H9 (cell line): ENCODE data around the gene HSPBP1. TPM values are rescaled to one million over a fixed set of nuclear protein-coding genes. Genes with fewer than 3 reads are reported as not detected.

Source experiments
- DNase-seq: peaks from one replicate; pipeline ENCODE4 v3.0.0-alpha.2; 2017
- H2AFZ ChIP-seq: one replicate; pipeline ENCODE4 v1.6.1; 2013; ENCODE audit warnings: mild to moderate bottlenecking, low read length, control low read depth, moderate library complexity
- H2AK5ac ChIP-seq: 2 replicates; pipeline ENCODE4 v1.6.1; 2013; ENCODE audit warnings: low read length, control low read depth, mixed read lengths; ENCODE audit not compliant: insufficient read length
- H2BK120ac ChIP-seq: one replicate; pipeline ENCODE4 v1.6.1; 2013; ENCODE audit warnings: low read depth, mild to moderate bottlenecking, low read length, control low read depth, inconsistent platforms; ENCODE audit not compliant: poor library complexity, severe bottlenecking
- H2BK12ac ChIP-seq: 2 replicates; pipeline ENCODE4 v1.6.1; 2013; ENCODE audit warnings: low read length, control low read depth, mixed read lengths, low read depth; ENCODE audit not compliant: insufficient read length
- H2BK15ac ChIP-seq: 2 replicates; pipeline ENCODE4 v1.6.1; 2013; ENCODE audit warnings: low read depth, low read length, control low read depth
- H2BK20ac ChIP-seq: one replicate; pipeline ENCODE4 v1.6.1; 2013; ENCODE audit warnings: low read depth, mild to moderate bottlenecking, low read length, control low read depth, inconsistent platforms; ENCODE audit not compliant: poor library complexity, severe bottlenecking
- H2BK5ac ChIP-seq: 2 replicates; pipeline ENCODE4 v1.6.1; 2013; ENCODE audit warnings: low read length, control low read depth, mixed read lengths; ENCODE audit not compliant: insufficient read length
- H3K14ac ChIP-seq: 2 replicates; pipeline ENCODE4 v1.6.1; 2013; ENCODE audit warnings: low read length, control low read depth; ENCODE audit not compliant: insufficient read depth
- H3K18ac ChIP-seq: 2 replicates; pipeline ENCODE4 v1.6.1; 2013; ENCODE audit warnings: low read depth, mild to moderate bottlenecking, mixed read lengths, low read length, control low read depth; ENCODE audit not compliant: insufficient read length
- H3K23ac ChIP-seq: 2 replicates; pipeline ENCODE4 v1.6.1; 2013; ENCODE audit warnings: low read length, control low read depth, mixed read lengths, low read depth; ENCODE audit not compliant: insufficient read length
- H3K23me2 ChIP-seq: 2 replicates; pipeline ENCODE4 v1.6.1; 2013; ENCODE audit warnings: low read depth, mild to moderate bottlenecking, mixed read lengths, low read length, control low read depth; ENCODE audit not compliant: insufficient read length, poor library complexity, severe bottlenecking
- H3K27ac ChIP-seq: 2 replicates; pipeline ENCODE4 v1.5.1; 2013; ENCODE audit warnings: low read length, control low read depth, mixed read lengths, low read depth; ENCODE audit not compliant: insufficient read length
- H3K27me3 ChIP-seq: 2 replicates; pipeline ENCODE4 v1.6.1; 2013; ENCODE audit warnings: low read length, control low read depth, inconsistent platforms; ENCODE audit not compliant: insufficient read depth
- H3K4ac ChIP-seq: 2 replicates; pipeline ENCODE4 v1.6.1; 2013; ENCODE audit warnings: low read depth, mild to moderate bottlenecking, control low read depth, inconsistent platforms, low read length, moderate library complexity
- H3K4me1 ChIP-seq: 2 replicates; pipeline ENCODE4 v1.6.1; 2013; ENCODE audit warnings: low read length, control low read depth, inconsistent platforms; ENCODE audit not compliant: insufficient read depth
- H3K4me2 ChIP-seq: 2 replicates; pipeline ENCODE4 v1.6.1; 2013; ENCODE audit warnings: low read length, control low read depth, mixed read lengths; ENCODE audit not compliant: insufficient read length, insufficient read depth
- H3K56ac ChIP-seq: 2 replicates; pipeline ENCODE4 v1.6.1; 2013; ENCODE audit warnings: low read depth, mild to moderate bottlenecking, mixed read lengths, low read length, control low read depth; ENCODE audit not compliant: insufficient read length
- H3K79me1 ChIP-seq: 2 replicates; pipeline ENCODE4 v1.6.1; 2013; ENCODE audit warnings: low read depth, mild to moderate bottlenecking, moderate library complexity, low read length, control low read depth, inconsistent platforms; ENCODE audit not compliant: insufficient read depth, poor library complexity, severe bottlenecking
- H3K79me2 ChIP-seq: 2 replicates; pipeline ENCODE4 v1.6.1; 2013; ENCODE audit warnings: low read length, control low read depth, inconsistent platforms; ENCODE audit not compliant: insufficient read depth
- H3K9ac ChIP-seq: 2 replicates; pipeline ENCODE4 v1.6.1; 2013; ENCODE audit warnings: low read length, control low read depth, mixed read lengths; ENCODE audit not compliant: insufficient read length; ENCODE audit errors: extremely low read depth
- H3K9me3 ChIP-seq: one replicate; pipeline ENCODE4 v1.6.1; 2013; ENCODE audit warnings: low read depth, low read length, inconsistent platforms; ENCODE audit not compliant: control insufficient read depth
- H3T11ph ChIP-seq: one replicate; pipeline ENCODE4 v1.6.1; 2013; ENCODE audit warnings: mild to moderate bottlenecking, low read length, control low read depth, inconsistent platforms
- H4K20me1 ChIP-seq: one replicate; pipeline ENCODE4 v1.6.1; 2013; ENCODE audit not compliant: control insufficient read depth, insufficient read length, insufficient read depth
- H4K5ac ChIP-seq: 2 replicates; pipeline ENCODE4 v1.6.1; 2013; ENCODE audit warnings: low read depth, mild to moderate bottlenecking, mixed read lengths, low read length, control low read depth; ENCODE audit not compliant: insufficient read length
- H4K8ac ChIP-seq: replicated peaks from 2 replicates; pipeline ENCODE4 v1.6.1; 2013; ENCODE audit warnings: low read length, control low read depth, mixed read lengths, low read depth; ENCODE audit not compliant: insufficient read length
- H4K91ac ChIP-seq: 2 replicates; pipeline ENCODE4 v1.6.1; 2013; ENCODE audit warnings: low read depth, mild to moderate bottlenecking, moderate library complexity, mixed read lengths, low read length, control low read depth; ENCODE audit not compliant: insufficient read length
- H3K27ac Mint-ChIP-seq, 3 experiments: 2 replicates in 2 of 3; 3 replicates in 1 of 3; pipeline ENCODE4 v1.8.0; 2020 to 2021; ENCODE audit warnings: mixed read lengths in 3 of 3, mild to moderate bottlenecking in 1 of 3, moderate library complexity in 1 of 3
- H3K27me3 Mint-ChIP-seq: 2 replicates; pipeline ENCODE4 v1.8.0; 2021; ENCODE audit warnings: low read depth, mild to moderate bottlenecking, moderate library complexity, mixed read lengths
- H3K36me3 Mint-ChIP-seq, 3 experiments: 2 replicates in 2 of 3; 3 replicates in 1 of 3; pipeline ENCODE4 v1.8.0; 2020 to 2021; ENCODE audit warnings: low read depth in 3 of 3, mixed read lengths in 3 of 3; ENCODE audit not compliant: insufficient read depth in 1 of 3
- H3K4me1 Mint-ChIP-seq, 2 experiments: 2 replicates each; pipeline ENCODE4 v1.8.0; 2020; ENCODE audit warnings: mixed read lengths in 2 of 2
- H3K4me3 Mint-ChIP-seq, 2 experiments: 2 replicates in 1 of 2; 3 replicates in 1 of 2; pipeline ENCODE4 v1.8.0; 2020 to 2021; ENCODE audit warnings: mild to moderate bottlenecking in 2 of 2, mixed read lengths in 2 of 2, moderate library complexity in 1 of 2
- H3K9me3 Mint-ChIP-seq, 2 experiments: 2 replicates in 1 of 2; 3 replicates in 1 of 2; pipeline ENCODE4 v1.8.0; 2020; ENCODE audit warnings: mild to moderate bottlenecking in 2 of 2, mixed read lengths in 2 of 2, moderate library complexity in 1 of 2
- WGBS: extraction: QIAGEN DNeasy Blood & Tissue Kit; methylation state at CpG from one replicate; pipeline ENCODE4 v1.1.7; 2013; ENCODE audit warnings: missing lambda C conversion rate, low lambda C conversion rate, mixed read lengths; ENCODE audit not compliant: insufficient read length; ENCODE audit errors: extremely low coverage; 5-methylcytosine and 5-hydroxymethylcytosine counted together
- total RNA-seq: library from RNA; stranded (reverse); gene quantifications from 2 replicates; pipeline ENCODE4 v1.2.1, GENCODE V29; 2021
- TF ChIP-seq, protein P1 (sequence below): fragments of 200-600 bp; sonication (generic); conservative IDR thresholded peaks from 3 replicates; pipeline ENCODE4 v1.8.0; 2021; ENCODE audit warnings: antibody characterized with exemption, mild to moderate bottlenecking

HSPBP1 gene
- total RNA-seq, 1 experiment from 2014 or later = 47.4 TPM

- Histone ChIP-seq H3K27me3 (no peaks in the 10 kb centered on the region), H4K20me1 (no peaks in the 10 kb centered on the region), H4K91ac (no peak overlapping the region), H3K4me2 (no peak overlapping the region), H3K18ac (no peak overlapping the region), H3K4me1 (no peaks in the 10 kb centered on the region), H2AFZ (no peak overlapping the region), H3K14ac (no peak overlapping the region; the same call in 1 of the 2 replicates), H3K56ac (no peak overlapping the region), H2AK5ac (no peak overlapping the region), H3K4ac (no peak overlapping the region), H3K9me3 (no peaks in the 10 kb centered on the region), H3K79me2 (no peaks in the 10 kb centered on the region), H4K8ac (no peak overlapping the region), H3T11ph (no peak overlapping the region), H2BK15ac (no peak overlapping the region), H4K5ac (no peak overlapping the region), H2BK20ac (no peak overlapping the region), H2BK5ac (no peak overlapping the region), H3K79me1 (no peaks in the 10 kb centered on the region), H2BK12ac (no peak overlapping the region), H3K23ac (no peak overlapping the region), H3K27ac (no peak overlapping the region), H3K9ac (no peak overlapping the region), H2BK120ac (no peak overlapping the region), H3K23me2 (no peaks in the 10 kb centered on the region)
- Mint-ChIP-seq H3K27ac (peak overlapping the region; percentile 50 to 90 (median 82); a peak in 5 of 7 replicates), H3K4me3 (no peak overlapping the region), H3K4me1 (peaks cover 0 to 6% of the 10 kb centered on the region in 2 experiments; a peak in 2 of 4 replicates), H3K27me3 (no peaks in the 10 kb centered on the region; the same call in 1 of the 2 replicates), H3K9me3 (no peaks in the 10 kb centered on the region), H3K36me3 (peaks cover 10 to 25% (median 22%) of the 10 kb centered on the region in 3 experiments; a peak in 6 of 7 replicates)
- DNase-seq = peak; percentile 25
- no CpG with 5 or more reads among the region's 25 CpGs for WGBS
- TF ChIP-seq, protein P1, sequence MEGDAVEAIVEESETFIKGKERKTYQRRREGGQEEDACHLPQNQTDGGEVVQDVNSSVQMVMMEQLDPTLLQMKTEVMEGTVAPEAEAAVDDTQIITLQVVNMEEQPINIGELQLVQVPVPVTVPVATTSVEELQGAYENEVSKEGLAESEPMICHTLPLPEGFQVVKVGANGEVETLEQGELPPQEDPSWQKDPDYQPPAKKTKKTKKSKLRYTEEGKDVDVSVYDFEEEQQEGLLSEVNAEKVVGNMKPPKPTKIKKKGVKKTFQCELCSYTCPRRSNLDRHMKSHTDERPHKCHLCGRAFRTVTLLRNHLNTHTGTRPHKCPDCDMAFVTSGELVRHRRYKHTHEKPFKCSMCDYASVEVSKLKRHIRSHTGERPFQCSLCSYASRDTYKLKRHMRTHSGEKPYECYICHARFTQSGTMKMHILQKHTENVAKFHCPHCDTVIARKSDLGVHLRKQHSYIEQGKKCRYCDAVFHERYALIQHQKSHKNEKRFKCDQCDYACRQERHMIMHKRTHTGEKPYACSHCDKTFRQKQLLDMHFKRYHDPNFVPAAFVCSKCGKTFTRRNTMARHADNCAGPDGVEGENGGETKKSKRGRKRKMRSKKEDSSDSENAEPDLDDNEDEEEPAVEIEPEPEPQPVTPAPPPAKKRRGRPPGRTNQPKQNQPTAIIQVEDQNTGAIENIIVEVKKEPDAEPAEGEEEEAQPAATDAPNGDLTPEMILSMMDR = no peak
Measured at GRCh38 chr19:55227241-55228014, 52.5 kb downstream of the HSPBP1 start.
